Natural killer cell (primary cell): ENCODE measurements around the gene PLXDC1. TPM values are rescaled to one million over a fixed set of nuclear protein-coding genes. Genes with fewer than 3 reads are reported as not detected.

Experiments used
- ATAC-seq, 3 donors: fragments of 150-1000 bp in 2 of 3; fragments of 200-7000 bp in 1 of 3; cut with Tn5 transposase; 1 replicate in 1 of 3; 2 replicates in 2 of 3; pipeline ENCODE4 v1.10.0; 2021; ENCODE audit warnings: mild to moderate bottlenecking in 2 of 3, moderate library complexity in 2 of 3
- DNase-seq, 2 donors: peaks; one replicate each; pipeline versions ENCODE4 v3.0.0 to v3.0.0-alpha.2; 2013 to 2021; ENCODE audit warnings: mixed read lengths in 1 of 2
- H3K27ac ChIP-seq: one replicate; pipeline ENCODE4 v1.5.1; 2013; ENCODE audit warnings: mild to moderate bottlenecking, low read length
- H3K27me3 ChIP-seq: one replicate; pipeline ENCODE4 v1.6.1; 2013; ENCODE audit warnings: low read length; ENCODE audit not compliant: control insufficient read depth, insufficient read depth
- H3K36me3 ChIP-seq: one replicate; pipeline ENCODE4 v1.6.1; 2013; ENCODE audit warnings: low read length; ENCODE audit not compliant: control insufficient read depth, insufficient read depth
- H3K4me1 ChIP-seq: one replicate; pipeline ENCODE4 v1.6.1; 2013; ENCODE audit warnings: low read length; ENCODE audit not compliant: control insufficient read depth, insufficient read depth
- H3K4me3 ChIP-seq: one replicate; pipeline ENCODE4 v1.5.1; 2013; ENCODE audit warnings: low read length
- H3K9me3 ChIP-seq: one replicate; pipeline ENCODE4 v1.6.1; 2013; ENCODE audit warnings: low read length; ENCODE audit not compliant: control insufficient read depth, insufficient read depth
- H3K27ac Mint-ChIP-seq, 2 donors: one replicate each; pipeline ENCODE4 v1.8.0; 2022; ENCODE audit warnings: mild to moderate bottlenecking in 2 of 2, mixed read lengths in 2 of 2, moderate library complexity in 1 of 2
- H3K27me3 Mint-ChIP-seq, 2 donors: one replicate each; pipeline ENCODE4 v1.8.0; 2022; ENCODE audit warnings: low read depth in 2 of 2, mixed read lengths in 2 of 2
- H3K36me3 Mint-ChIP-seq: one replicate; pipeline ENCODE4 v1.8.0; 2022; ENCODE audit warnings: mixed read lengths
- H3K4me1 Mint-ChIP-seq, 2 donors: one replicate each; pipeline ENCODE4 v1.8.0; 2022; ENCODE audit warnings: mixed read lengths in 2 of 2
- H3K4me3 Mint-ChIP-seq: one replicate; pipeline ENCODE4 v1.8.0; 2022; ENCODE audit warnings: mild to moderate bottlenecking, moderate library complexity, mixed read lengths
- H3K9me3 Mint-ChIP-seq, 2 donors: one replicate each; pipeline ENCODE4 v1.8.0; 2022; ENCODE audit warnings: mixed read lengths in 2 of 2
- CTCF ChIP-seq: fragments of 200-600 bp; IDR thresholded peaks from one replicate; pipeline ENCODE4 v1.8.0; 2022; ENCODE audit warnings: antibody characterized with exemption
- WGBS: methylation state at CpG from one replicate; pipeline ENCODE4 v1.1.7; 2013; ENCODE audit warnings: missing lambda C conversion rate; ENCODE audit not compliant: insufficient coverage; 5-methylcytosine and 5-hydroxymethylcytosine counted together
- intact Hi-C: fragments of 100-400 bp; cut with micrococcal nuclease; formaldehyde crosslinking; loops from one replicate; pipeline ENCODE4 v1.14.2; 2022
- total RNA-seq, 4 donors: library from RNA; stranded (reverse); fragments of 120-200 nt in 1 of 4; gene quantifications; one replicate each; pipeline versions ENCODE4 v1.2.3 to v1.2.4, GENCODE V29; 2013 to 2022

PLXDC1 gene
- total RNA-seq, 3 donors from 2014 or later (not counting 1 experiment from before 2014, with no cell fraction given), result 5.7 to 53.6 (median 15.9) TPM

DNA sequence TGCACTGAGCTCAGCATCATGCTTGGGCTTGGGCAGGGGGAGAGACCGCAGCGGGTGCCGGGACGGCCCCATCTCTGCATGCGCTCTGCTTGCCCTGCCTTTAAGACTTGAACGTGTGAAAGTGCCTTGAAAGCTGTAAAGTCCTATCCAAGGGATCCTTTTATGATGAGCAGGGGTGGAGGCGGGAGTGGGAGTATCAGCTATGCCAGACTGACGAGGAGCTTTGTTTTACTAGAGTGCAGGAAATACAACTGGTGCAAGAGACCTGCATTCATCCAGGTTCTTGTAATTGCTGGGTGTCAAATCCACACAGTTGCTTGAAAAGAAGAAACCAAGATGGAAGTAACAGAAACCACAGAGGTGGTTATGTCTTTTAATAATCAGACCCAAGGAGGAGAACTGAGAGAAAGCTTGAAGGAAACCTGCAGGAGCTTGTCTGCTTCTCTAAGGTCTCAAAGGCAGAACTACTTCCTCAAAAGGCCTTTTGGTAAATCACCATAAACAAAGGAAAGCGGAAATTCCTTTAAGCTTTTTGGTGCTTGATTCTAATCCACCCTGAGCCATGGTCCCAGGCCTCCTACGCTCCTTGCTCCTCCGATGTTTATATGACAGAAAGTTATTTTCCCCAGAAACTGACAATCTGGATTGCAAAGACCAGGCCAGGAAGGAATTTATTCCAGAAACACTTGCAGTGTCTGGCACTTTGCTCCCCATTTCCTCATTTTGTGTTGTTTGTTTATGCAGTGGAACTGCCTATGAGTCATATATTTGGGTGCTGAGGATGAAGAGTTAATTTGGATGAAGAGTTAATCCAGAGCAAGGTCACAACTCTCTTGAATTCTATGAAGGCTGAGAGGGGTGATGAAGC, 132.9 kb downstream of the PLXDC1 start:
- H3K27ac Mint-ChIP-seq, result no peak overlapping the region
- WGBS, result 73% methylated on average over 11 of the region's 11 CpGs
- TF ChIP-seq CTCF, result no peak
- H3K36me3 Mint-ChIP-seq, result no peaks in the 10 kb centered on the region
- Histone ChIP-seq H3K4me1 (peaks cover 2% of the 10 kb centered on the region), H3K27ac (no peak overlapping the region), H3K4me3 (no peak overlapping the region), H3K9me3 (no peaks in the 10 kb centered on the region), H3K27me3 (no peaks in the 10 kb centered on the region), H3K36me3 (no peaks in the 10 kb centered on the region)
- peaks cover 0 to 5% of the 10 kb centered on the region in 2 donors for H3K4me1 Mint-ChIP-seq
- intact Hi-C loops, result no loop called here
- peaks cover 0 to 2% of the 10 kb centered on the region in 2 donors for H3K27me3 Mint-ChIP-seq
- no peaks in the 10 kb centered on the region for H3K9me3 Mint-ChIP-seq
- DNase-seq (peak in 1 of 2 donors; percentile 32), ATAC-seq (no peak)
- no peak overlapping the region for H3K4me3 Mint-ChIP-seq

DNA sequence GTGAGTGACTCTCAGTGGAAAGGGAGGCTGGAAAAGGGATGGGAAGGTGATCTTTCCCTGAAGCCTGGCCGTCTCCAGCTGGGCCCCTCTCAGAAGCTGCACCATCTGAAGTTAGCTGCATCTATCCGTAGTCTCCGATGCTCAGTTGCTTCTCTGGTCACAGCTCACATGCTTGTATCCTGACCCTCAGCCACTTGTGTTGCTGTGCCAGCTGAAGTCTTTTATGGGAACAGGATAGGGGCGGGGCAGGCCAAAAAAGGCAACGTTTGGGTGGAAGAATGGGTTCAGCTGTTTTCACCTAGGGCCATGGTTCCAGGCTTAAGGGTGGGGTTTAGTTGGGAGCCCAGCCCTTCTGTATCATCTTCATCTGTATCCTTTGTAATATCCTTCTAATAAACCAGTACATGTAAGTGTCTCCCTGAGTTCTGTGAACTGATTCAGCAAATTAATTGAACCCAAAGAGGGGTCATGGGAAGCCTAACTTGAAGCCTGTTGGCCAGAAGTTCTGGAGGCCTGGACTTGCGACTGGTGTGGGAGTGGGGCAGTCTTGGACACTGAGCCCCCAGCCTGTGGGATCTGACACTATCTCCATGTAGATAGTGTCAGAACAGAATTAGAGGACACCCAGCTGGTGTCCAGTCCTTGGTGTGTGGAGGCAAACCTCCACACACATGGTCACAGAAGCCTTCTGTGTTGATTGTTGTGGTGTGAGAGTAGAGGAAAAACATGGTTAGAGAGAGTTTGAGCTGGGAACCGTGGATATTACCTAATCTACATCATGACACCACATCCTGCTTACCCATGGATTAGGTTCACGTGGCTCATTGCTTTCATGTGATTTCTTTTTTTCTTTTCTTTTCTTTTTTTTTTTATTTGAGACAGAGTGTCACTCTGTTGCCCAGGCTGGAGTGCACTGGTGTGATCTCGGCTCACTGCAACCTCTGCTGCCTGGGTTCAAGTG, 135.0 kb downstream of the PLXDC1 start:
- Histone ChIP-seq H3K27ac (no peak overlapping the region), H3K36me3 (no peaks in the 10 kb centered on the region), H3K9me3 (no peaks in the 10 kb centered on the region), H3K27me3 (no peaks in the 10 kb centered on the region), H3K4me3 (no peak overlapping the region), H3K4me1 (peaks cover 2% of the 10 kb centered on the region)
- H3K4me3 Mint-ChIP-seq, result no peak overlapping the region
- no peaks in the 10 kb centered on the region for H3K9me3 Mint-ChIP-seq
- peaks cover 0 to 2% of the 10 kb centered on the region in 2 donors for H3K27me3 Mint-ChIP-seq
- H3K4me1 Mint-ChIP-seq, result peaks cover 0 to 5% of the 10 kb centered on the region in 2 donors
- H3K36me3 Mint-ChIP-seq, result no peaks in the 10 kb centered on the region
- DNase-seq (peak in 1 of 2 donors; percentile 74), ATAC-seq (peak in 1 of 3 donors; percentile 29)
- H3K27ac Mint-ChIP-seq, result peak overlapping the region in 1 of 2 donors; percentile 60
- no peak for TF ChIP-seq CTCF
- 78% methylated on average over 8 of the region's 9 CpGs for WGBS
- intact Hi-C loops, result no loop called here

DNA sequence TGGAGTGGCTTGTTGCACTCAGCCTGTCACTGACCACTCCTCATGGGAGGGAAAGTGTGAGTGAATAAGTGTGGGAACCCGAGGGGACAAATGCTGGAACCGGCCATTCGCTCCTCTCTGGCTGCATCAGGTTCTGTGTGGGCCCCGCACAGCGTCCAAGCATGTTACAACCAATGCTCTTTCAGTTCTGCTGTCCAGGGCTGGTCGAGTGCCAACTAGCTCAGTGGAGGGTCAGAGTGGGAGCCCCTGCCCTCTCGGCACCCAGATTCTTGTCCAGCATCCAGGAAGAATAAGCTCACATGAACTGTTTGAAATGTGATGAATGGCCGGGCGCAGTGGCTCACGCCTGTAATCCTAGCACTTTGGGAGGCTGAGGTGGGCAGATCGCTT, 135.9 kb downstream of the PLXDC1 start:
- Histone ChIP-seq H3K4me1 (peaks cover 2% of the 10 kb centered on the region), H3K36me3 (no peaks in the 10 kb centered on the region), H3K4me3 (no peak overlapping the region), H3K27ac (no peak overlapping the region), H3K9me3 (no peaks in the 10 kb centered on the region), H3K27me3 (no peaks in the 10 kb centered on the region)
- intact Hi-C loops, result no loop called here
- 92% methylated on average over 10 of the region's 11 CpGs for WGBS
- H3K27ac Mint-ChIP-seq, result no peak overlapping the region
- no peaks in the 10 kb centered on the region for H3K9me3 Mint-ChIP-seq
- H3K4me3 Mint-ChIP-seq, result no peak overlapping the region
- ATAC-seq (no peak), DNase-seq (no peak)
- peaks cover 0 to 5% of the 10 kb centered on the region in 2 donors for H3K4me1 Mint-ChIP-seq
- peaks cover 0 to 2% of the 10 kb centered on the region in 2 donors for H3K27me3 Mint-ChIP-seq
- no peaks in the 10 kb centered on the region for H3K36me3 Mint-ChIP-seq
- no peak for TF ChIP-seq CTCF
